ENCODE data around the gene EED.
"Not testable (repeated sequence)": the region's sequence is repeated elsewhere in the genome, so short reads cannot be mapped to it uniquely, and the experiment has no call there.

The EED gene

GRCh38 chr11:86249307-86250098, 5.0 kb downstream of the EED start:
- DNase-seq: no peak

DNA sequence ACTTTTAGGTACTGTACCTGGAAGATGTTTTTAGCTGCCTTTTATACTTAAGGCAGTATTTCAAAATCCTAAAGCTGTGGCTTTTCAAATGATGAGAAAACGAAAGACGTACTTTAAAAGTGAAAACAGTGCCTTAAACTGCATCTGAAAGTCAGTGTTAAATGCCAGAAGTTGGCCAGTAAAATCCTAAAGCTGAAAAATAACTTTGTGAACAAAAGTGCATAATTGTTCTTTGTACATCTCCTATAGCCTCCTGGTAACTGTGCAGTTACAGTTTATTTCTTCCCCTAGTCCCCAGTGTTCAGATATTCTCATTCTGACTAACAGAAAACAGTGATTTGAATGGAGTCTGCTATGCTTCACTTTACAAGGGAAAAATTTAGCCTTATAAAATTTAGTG, 6.8 kb downstream of the EED start:
- DNase-seq: no peak

DNA sequence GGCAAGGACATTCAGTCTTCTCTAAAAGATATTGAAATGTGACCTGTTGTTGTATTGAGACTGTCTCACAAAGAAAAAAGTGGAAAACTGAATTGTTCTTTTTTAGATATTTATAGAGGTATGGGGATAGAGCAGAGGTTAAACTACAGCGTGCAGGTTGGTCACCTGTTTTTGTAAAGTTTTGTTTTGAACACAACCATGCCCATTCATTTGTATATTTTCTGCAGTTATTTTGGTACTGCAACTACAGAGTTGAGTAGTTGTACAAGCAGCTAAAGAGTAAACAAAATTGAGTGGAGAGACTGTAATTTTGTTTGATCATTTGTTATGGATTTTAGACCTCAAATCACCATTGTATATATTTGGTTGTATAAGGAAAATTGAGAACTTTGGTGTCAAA, 11.3 kb downstream of the EED start:
- no peak for DNase-seq

- DNase-seq: no peak
These were observed 12.1 kb downstream of the EED start for GRCh38 chr11:86256608-86257007.

DNA sequence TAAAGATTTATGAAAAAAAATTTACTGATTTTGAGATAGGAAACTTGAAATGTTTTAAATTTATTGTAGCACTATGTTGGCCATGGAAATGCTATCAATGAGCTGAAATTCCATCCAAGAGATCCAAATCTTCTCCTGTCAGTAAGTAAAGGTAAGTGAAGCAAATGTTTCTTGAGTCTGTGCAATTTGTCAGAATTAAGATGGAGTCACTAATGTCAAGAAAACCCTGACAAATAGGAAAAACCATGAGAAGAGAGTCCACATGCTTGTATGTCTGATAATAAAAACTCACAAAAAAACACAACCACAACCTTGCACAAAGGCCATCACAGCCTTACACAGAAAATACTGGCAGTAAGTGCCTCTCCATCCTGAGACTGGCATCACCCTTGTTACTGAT, 12.9 kb downstream of the EED start:
- no peak for DNase-seq

DNA sequence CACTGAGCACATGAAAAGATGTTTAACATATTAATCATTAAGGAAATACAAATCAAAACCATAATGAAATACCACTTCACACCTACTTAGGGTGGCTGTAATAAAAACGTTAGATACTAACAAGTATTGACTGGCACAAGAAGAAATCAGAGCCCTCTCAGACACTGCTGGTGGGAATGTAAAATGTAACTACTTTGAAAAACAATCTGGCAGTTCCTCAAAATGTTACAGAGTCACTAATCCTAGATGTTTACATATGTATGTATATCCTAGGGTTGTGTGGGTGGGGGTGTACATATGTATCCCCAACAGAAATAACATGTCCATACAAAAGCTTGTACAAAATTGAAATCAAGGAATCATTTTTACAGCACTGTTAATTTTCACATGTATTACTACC, 15.2 kb downstream of the EED start:
- no peak for DNase-seq

DNA sequence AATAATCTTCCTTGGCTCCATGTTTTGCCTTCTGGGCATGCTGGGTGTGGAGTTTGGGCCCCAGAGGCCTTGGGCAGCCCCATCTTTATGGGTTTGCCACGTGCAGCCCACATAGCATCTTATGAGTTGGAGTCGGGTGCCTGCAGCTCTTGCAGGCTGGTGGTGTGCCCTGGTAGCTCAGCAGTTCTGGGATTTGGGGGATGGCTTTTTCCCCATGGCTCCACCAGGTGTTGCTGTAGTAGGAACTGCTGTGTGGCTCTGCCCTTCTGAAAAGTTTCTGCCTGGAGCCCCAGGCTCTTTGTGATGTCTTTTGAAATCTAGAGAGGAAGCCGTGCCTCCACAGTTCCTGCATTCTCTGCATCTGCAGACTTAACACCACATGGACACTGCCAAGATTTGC, 16.8 kb downstream of the EED start:
- no peak for DNase-seq

- DNase-seq: no peak
These were observed 17.8 kb downstream of the EED start for GRCh38 chr11:86262387-86262786.

DNA sequence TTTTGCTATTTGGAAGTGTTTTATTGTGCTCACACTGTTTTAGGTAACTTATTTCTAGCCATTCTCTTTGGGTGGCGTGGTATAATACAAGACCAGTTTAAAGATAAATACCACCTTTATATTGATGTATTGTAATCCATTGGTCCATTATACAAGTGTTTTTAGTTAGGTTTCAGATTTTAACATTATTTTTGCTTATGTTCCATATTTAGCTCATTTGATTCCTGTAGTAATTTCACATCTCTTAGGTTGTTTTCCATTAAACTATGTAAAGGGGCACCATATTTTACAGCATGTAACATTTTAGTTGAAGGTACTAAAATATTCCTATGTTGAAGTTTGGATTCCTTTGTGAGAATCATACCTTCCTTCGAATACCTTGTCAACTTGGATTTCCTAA, 20.1 kb downstream of the EED start:
- no peak for DNase-seq

- DNase-seq: no peak
These were observed 20.6 kb downstream of the EED start for GRCh38 chr11:86265194-86265593.

DNA sequence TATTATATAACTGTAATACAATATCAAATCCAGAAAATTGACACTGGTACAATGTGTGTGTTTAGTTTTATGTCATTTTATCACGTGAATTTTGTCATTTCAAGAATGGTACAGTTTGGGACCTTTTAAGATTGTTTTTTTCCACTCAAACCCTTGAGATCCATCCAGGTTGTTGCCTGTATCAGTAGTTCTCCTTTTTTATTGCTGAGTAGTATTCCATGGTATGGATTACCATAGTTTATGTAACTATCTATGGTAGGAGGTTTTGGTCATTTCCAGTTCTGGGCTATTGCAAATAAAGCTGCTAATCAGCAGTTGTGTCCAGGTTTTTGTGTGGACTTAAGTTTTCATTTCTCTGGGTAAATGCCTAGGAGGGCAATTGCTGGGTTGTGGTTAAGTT, 25.1 kb downstream of the EED start:
- DNase-seq: no peak

GRCh38 chr11:86274503-86274902, 29.9 kb downstream of the EED start:
- no peak for DNase-seq

GRCh38 chr11:86274999-86275398, 30.4 kb downstream of the EED start:
- DNase-seq: no peak

DNA sequence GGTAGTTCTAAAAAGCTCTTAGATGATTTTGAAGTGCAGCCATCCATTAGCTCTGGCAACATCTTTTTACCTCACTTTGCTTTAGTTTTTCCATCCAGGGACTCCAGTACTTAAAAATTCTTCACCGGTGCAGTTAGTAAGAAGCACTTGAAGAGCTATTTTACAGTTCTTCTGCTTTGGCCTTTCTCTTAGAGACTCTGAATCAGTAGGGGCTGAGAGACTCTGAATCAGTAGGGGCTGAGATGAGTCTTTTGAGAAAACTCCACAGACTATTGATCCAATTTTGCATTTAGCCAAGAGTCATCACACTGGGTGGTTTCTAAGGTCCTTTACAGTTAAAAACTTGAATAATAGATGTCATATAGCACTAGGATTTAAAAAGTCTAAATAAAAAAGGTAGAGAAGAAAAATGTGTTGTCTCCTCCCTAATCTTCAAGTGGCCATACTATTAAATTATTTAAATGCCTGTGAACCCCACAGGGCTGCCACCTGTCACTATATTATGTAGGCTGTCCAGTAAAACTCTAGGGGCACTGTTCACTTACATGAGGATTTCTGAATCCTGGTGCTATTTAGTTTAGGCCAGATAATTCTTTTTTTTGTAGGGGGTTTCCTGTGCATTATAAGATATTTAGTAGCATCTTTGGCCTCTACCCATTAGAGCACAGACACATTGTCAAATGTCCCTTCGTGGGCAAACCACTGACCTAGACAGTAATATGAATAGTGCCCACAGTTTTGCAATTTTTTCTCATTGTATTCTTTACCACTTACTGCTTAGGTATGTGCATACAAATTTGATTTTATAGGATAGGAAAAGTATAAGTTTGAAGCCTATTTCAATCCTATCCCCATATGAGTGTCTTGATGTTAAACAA, 31.2 kb downstream of the EED start:
- DNase-seq: no peak

DNA sequence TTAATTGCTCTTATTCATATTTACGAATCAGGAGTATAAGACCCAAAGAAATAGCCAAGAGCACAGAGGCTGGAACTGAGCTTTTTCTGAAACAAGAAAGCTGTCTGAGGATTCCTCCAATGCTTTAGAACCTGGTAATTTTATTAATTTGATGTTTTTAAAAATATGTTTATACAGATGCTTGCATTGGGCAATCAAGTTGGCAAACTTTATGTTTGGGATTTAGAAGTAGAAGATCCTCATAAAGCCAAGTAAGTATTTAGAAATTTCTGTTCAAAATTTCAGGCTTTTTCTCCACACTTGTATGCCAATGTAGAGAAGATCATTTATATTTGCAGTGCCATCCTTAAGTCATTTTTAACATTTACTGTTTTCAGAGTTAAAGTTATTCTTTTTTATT, 33.2 kb downstream of the EED start:
- no peak for DNase-seq

DNA sequence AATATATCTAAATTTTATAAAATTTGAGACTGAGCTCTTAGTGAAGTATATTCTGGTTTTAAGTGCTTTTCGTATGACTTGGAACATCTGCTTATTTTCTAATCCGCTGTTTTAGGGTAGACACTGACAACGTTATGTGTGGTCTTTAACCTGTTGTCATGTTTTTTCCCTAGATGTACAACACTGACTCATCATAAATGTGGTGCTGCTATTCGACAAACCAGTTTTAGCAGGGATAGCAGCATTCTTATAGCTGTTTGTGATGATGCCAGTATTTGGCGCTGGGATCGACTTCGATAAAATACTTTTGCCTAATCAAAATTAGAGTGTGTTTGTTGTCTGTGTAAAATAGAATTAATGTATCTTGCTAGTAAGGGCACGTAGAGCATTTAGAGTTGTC, 33.7 kb downstream of the EED start:
- no peak for DNase-seq

- DNase-seq: no peak
These were observed 35.2 kb downstream of the EED start for GRCh38 chr11:86279747-86280146.

GRCh38 chr11:86287468-86287796, 42.9 kb downstream of the EED start:
- DNase-seq: no peak

- DNase-seq: no peak
These were observed 44.4 kb downstream of the EED start for GRCh38 chr11:86288776-86289507.

DNA sequence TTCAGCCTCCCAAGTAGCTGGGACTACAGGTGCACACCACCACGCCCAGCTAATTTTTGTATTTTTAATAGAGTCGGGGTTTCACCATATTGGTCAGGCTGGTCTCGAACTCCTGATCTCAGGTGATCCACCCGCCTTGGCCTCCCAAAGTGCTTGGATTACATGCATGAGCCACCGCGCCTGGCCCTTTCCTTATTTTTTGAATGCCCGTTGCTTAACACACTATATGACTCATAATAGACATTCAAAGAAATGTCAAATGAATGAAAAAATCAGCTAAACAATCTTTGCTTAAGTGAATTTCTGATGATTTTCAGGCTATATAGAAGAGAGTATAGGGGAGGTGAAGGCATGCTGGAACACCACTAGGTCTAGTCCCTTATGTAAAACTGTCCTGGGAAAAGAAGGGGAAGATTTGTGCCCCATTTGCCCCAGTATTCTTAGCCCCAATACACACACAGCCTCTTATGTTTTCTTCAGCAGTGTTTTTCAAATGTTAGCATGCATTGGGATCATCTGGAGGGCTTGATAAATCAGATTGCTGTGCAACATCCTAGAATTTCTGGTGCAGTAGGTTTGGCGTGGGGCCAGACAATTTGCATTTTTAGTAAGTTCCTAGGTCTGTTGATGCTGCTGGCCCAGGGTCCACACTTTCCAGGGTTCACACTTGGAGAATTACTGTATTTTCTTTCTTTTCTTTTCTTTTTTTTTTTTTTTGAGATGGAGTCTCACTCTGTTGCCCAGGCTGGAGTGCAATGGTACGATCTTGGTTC, 45.1 kb downstream of the EED start:
- DNase-seq: not testable (repeated sequence)

GRCh38 chr11:86291466-86292262, 47.1 kb downstream of the EED start:
- DNase-seq: no peak

Measured in GOT3 (cell line).